Hematopoietic multipotent progenitor cell treated with erythropoietin and hydrocortisone succinate and interleukin-3 and kit ligand, for 8 days (in vitro differentiated cells): ENCODE measurements around the gene CRKL.

ENCODE experiments used
- DNase-seq: peaks from one replicate; pipeline ENCODE4 v3.0.0-alpha.2; 2015

Gene CRKL

GRCh38 chr22:20953342-20953608 lies 36.1 kb downstream of the CRKL start:
- no peak for DNase-seq

GRCh38 chr22:20953668-20954500 lies 36.7 kb downstream of the CRKL start:
- no peak for DNase-seq

GRCh38 chr22:20955548-20955947 lies 38.3 kb downstream of the CRKL start:
- DNase-seq, result peak; percentile 39

- peak; percentile 46 for DNase-seq
Observed at GRCh38 chr22:20956258-20957101, 39.3 kb downstream of the CRKL start.

GRCh38 chr22:20957102-20957682 lies 40.0 kb downstream of the CRKL start:
- no peak for DNase-seq

GRCh38 chr22:20957683-20958431 lies 40.6 kb downstream of the CRKL start:
- DNase-seq, result peak; percentile 60

GRCh38 chr22:20959578-20960461 lies 42.6 kb downstream of the CRKL start:
- no peak for DNase-seq

GRCh38 chr22:20960609-20961008 lies 43.4 kb downstream of the CRKL start:
- no peak for DNase-seq

GRCh38 chr22:20962491-20962945 lies 45.3 kb downstream of the CRKL start:
- DNase-seq, result no peak

GRCh38 chr22:20963201-20964052 lies 46.2 kb downstream of the CRKL start:
- no peak for DNase-seq

- DNase-seq, result no peak
Observed at GRCh38 chr22:20964090-20964798, 47.0 kb downstream of the CRKL start.

- no peak for DNase-seq
Observed at GRCh38 chr22:20964799-20965103, 47.5 kb downstream of the CRKL start.

- DNase-seq, result no peak
Observed at GRCh38 chr22:20965104-20965887, 48.1 kb downstream of the CRKL start.

GRCh38 chr22:20965888-20966855 lies 49.0 kb downstream of the CRKL start:
- no peak for DNase-seq

- no peak for DNase-seq
Observed at GRCh38 chr22:20966883-20967696, 49.9 kb downstream of the CRKL start, which contains the start of gene AIFM3. TSS of gene AIFM3 (plus strand) at chr22:20967255. CDS start at chr22:20967945, 690 bp downstream.

GRCh38 chr22:20967697-20968211 lies 50.5 kb downstream of the CRKL start:
- DNase-seq, result no peak
